ENCODE measurements around the gene LMF1. TPM values are rescaled to one million over a fixed set of nuclear protein-coding genes. Genes with fewer than 3 reads are reported as not detected.

The LMF1 gene
- total and polyA plus RNA-seq, 2 of the 8 experiments (the other 6 are each of a cell fraction or from before 2014, with no cell fraction given), result 3.5 to 9.1 TPM

- 83% methylated on average over 21 of the region's 21 CpGs; no CpG with 5 or more reads in 1 of the 2 experiments for WGBS, 2 experiments (ENCODE audit: extremely low coverage in 1 of 2, insufficient coverage in 1 of 2, insufficient read length in 1 of 2, insufficient replicate concordance in 2 of 2, low coverage in 1 of 2, low lambda C conversion rate in 2 of 2, missing lambda C conversion rate in 1 of 2)
- CTCF ChIA-PET (ENCODE audit: partially characterized antibody), result no interaction called here
- no peak for TF ChIP-seq TBP (IDR thresholded peaks at IDR 0.05; ENCODE audit: low read depth, low read length)
- no peak for TF ChIP-seq TAF1 (IDR thresholded peaks at IDR 0.05; ENCODE audit: low read depth, low read length)
- TF ChIP-seq USF2 (IDR thresholded peaks at IDR 0.05; ENCODE audit: low read length), result no peak
- no peak for TF ChIP-seq KDM5A (IDR thresholded peaks at IDR 0.05; ENCODE audit: low read length)
- no peak for TF ChIP-seq SP1 (IDR thresholded peaks at IDR 0.05; ENCODE audit: low read depth, low read length)
- no peak for TF ChIP-seq ZNF274 (IDR thresholded peaks at IDR 0.05; ENCODE audit: borderline replicate concordance, extremely low read depth, low read length)
- no peak for TF ChIP-seq BCL11A (IDR thresholded peaks at IDR 0.05; ENCODE audit: low read depth in 2 of 2, low read length in 2 of 2)
- TF ChIP-seq CHD2 (IDR thresholded peaks at IDR 0.05; ENCODE audit: low read length), result no peak
- no peak for TF ChIP-seq SP2 (IDR thresholded peaks at IDR 0.05; ENCODE audit: low read length)
- no peak for TF ChIP-seq EGR1 (IDR thresholded peaks at IDR 0.05; ENCODE audit: borderline replicate concordance, low read depth, low read length)
- TF ChIP-seq E2F6 (IDR thresholded peaks at IDR 0.05), result no peak
- TF ChIP-seq EP300 (IDR thresholded peaks at IDR 0.05; ENCODE audit: borderline replicate concordance in 1 of 2, low read depth in 2 of 2, low read length in 2 of 2), result no peak
- no peak for TF ChIP-seq PHF8 (conservative IDR thresholded peaks at IDR 0.05; ENCODE audit: low read depth, low read length)
These were observed 23.4 kb downstream of the LMF1 start for GRCh38 chr16:947255-947921.

More at GRCh38 chr16:947255-947921, 23.4 kb downstream of the LMF1 start:
- DNase-seq (ENCODE audit: low read depth in 1 of 2, low spot score in 2 of 2) (no peak), FAIRE-seq (no peak)
- no peak overlapping the region for H2AK5ac ChIP-seq (ENCODE audit: low read depth, low read length)
- H3K4me3 ChIP-seq (ENCODE audit: extremely low read depth in 1 of 4, insufficient read depth in 2 of 4, low read depth in 3 of 4, low read length in 4 of 4), result no peak overlapping the region
- H3K23me2 ChIP-seq (ENCODE audit: low read depth, low read length), result no peaks in the 10 kb centered on the region
- no peak overlapping the region for H3K56ac ChIP-seq (replicated peaks; ENCODE audit: insufficient read length, low read depth, low read length)
- H3K4ac ChIP-seq (replicated peaks; ENCODE audit: insufficient read length, low read depth, low read length), result no peak overlapping the region
- H3K18ac ChIP-seq (ENCODE audit: extremely low read depth, low read length), result no peak overlapping the region
- no peaks in the 10 kb centered on the region for H3K27me3 ChIP-seq (replicated peaks in 1 of 4; ENCODE audit: control insufficient read depth in 3 of 4, extremely low read depth in 1 of 4, insufficient read depth in 3 of 4, low read length in 3 of 4)
- H3K27ac ChIP-seq (ENCODE audit: low read depth, low read length), result no peak overlapping the region
- no peak overlapping the region for H4K8ac ChIP-seq (ENCODE audit: extremely low read depth, insufficient read depth, low read length)
- no peak overlapping the region for H3K14ac ChIP-seq (ENCODE audit: insufficient read length)
- H2BK120ac ChIP-seq (replicated peaks; ENCODE audit: low read depth, low read length), result no peak overlapping the region
- no peak overlapping the region for H2BK20ac ChIP-seq (ENCODE audit: low read length)
- H3K9ac ChIP-seq (replicated peaks in 1 of 4; ENCODE audit: extremely low read depth in 1 of 4, low read depth in 3 of 4, low read length in 3 of 4), result no peak overlapping the region
- H2BK5ac ChIP-seq (ENCODE audit: low read depth, low read length), result no peak overlapping the region
- no peaks in the 10 kb centered on the region for H4K20me1 ChIP-seq (replicated peaks in 1 of 2; ENCODE audit: control insufficient read depth in 1 of 2, insufficient read depth in 2 of 2, low read length in 2 of 2)
- POLR2A ChIA-PET (ENCODE audit: partially characterized antibody), result no interaction called here
- no peaks in the 10 kb centered on the region for H3K79me2 ChIP-seq (ENCODE audit: control insufficient read depth in 1 of 2, insufficient read depth in 2 of 2, low read length in 2 of 2)
- no peak overlapping the region for H3K4me2 ChIP-seq (ENCODE audit: insufficient read depth in 1 of 2, low read depth in 2 of 2, low read length in 2 of 2)
- H2BK15ac ChIP-seq (ENCODE audit: low read length), result no peak overlapping the region
- H2BK12ac ChIP-seq (ENCODE audit: low read depth, low read length), result no peak overlapping the region
- H3K79me1 ChIP-seq (ENCODE audit: low read depth, low read length), result no peaks in the 10 kb centered on the region
- no peaks in the 10 kb centered on the region for H3K4me1 ChIP-seq (replicated peaks in 1 of 4; ENCODE audit: control insufficient read depth in 3 of 4, insufficient read depth in 4 of 4, low read length in 3 of 4)
- no peak overlapping the region for H2AFZ ChIP-seq (ENCODE audit: low read length)
- peaks cover 24 to 38% of the 10 kb centered on the region in 2 experiments; a peak in 3 of 4 replicates for H3K9me3 ChIP-seq (ENCODE audit: insufficient read depth in 2 of 2, low read depth in 1 of 2, low read length in 1 of 2)
- no peak overlapping the region for H4K91ac ChIP-seq (replicated peaks; ENCODE audit: insufficient read length, low read length)
- H3K23ac ChIP-seq (ENCODE audit: insufficient read length), result no peak overlapping the region
- H3K36me3 ChIP-seq (ENCODE audit: control insufficient read depth in 2 of 4, insufficient read depth in 4 of 4, low read length in 3 of 4), result no peaks in the 10 kb centered on the region
- H4K5ac ChIP-seq (ENCODE audit: insufficient read length, low read depth, low read length), result no peak overlapping the region

All from H1 (cell line).